Astrocyte (in vitro differentiated cells and primary cell): ENCODE data around the gene TMEM33. TPM values are rescaled to one million over a fixed set of nuclear protein-coding genes. Genes with fewer than 3 reads are reported as not detected.
A peak's percentile ranks its signal among the peaks of the same experiment; 100 is the strongest.

Source experiments
- DNase-seq: peaks from one replicate; pipeline ENCODE4 v3.0.0-alpha.2; 2010; ENCODE audit warnings: low read depth
- FAIRE-seq: peaks from 2 replicates; lab custom pipeline; 2011; peaks lifted over from hg19 to GRCh38; lab: Jason Lieb, UNC
- H2AFZ ChIP-seq: 2 replicates; pipeline ENCODE4 v1.6.0; 2012; ENCODE audit warnings: low read depth, low read length, inconsistent platforms
- H3K27ac ChIP-seq: 2 replicates; pipeline ENCODE4 v1.5.1; 2011; ENCODE audit warnings: low read depth, low read length, inconsistent platforms
- H3K27me3 ChIP-seq: 2 replicates; pipeline ENCODE4 v1.6.0; 2011; ENCODE audit warnings: low read length, inconsistent platforms; ENCODE audit not compliant: insufficient read depth
- H3K36me3 ChIP-seq: 2 replicates; pipeline ENCODE4 v1.5.1; 2011; ENCODE audit warnings: low read length, inconsistent platforms; ENCODE audit not compliant: insufficient read depth
- H3K4me1 ChIP-seq: 2 replicates; pipeline ENCODE4 v1.5.1; 2011; ENCODE audit warnings: low read length, inconsistent platforms; ENCODE audit not compliant: insufficient read depth
- H3K4me2 ChIP-seq: 2 replicates; pipeline ENCODE4 v1.6.0; 2012; ENCODE audit warnings: low read length, inconsistent platforms
- H3K4me3 ChIP-seq: 2 replicates; pipeline ENCODE4 v1.5.1; 2011; ENCODE audit warnings: low read depth, mild to moderate bottlenecking, low read length, inconsistent platforms; ENCODE audit not compliant: insufficient read depth
- H3K79me2 ChIP-seq: 2 replicates; pipeline ENCODE4 v1.6.0; 2012; ENCODE audit warnings: mild to moderate bottlenecking, low read length, inconsistent platforms; ENCODE audit not compliant: insufficient read depth
- H3K9ac ChIP-seq: 2 replicates; pipeline ENCODE4 v1.6.0; 2012; ENCODE audit warnings: mild to moderate bottlenecking, low read length, inconsistent platforms
- H3K9me3 ChIP-seq: 2 replicates; pipeline ENCODE4 v1.5.1; 2012; ENCODE audit warnings: low read depth, mild to moderate bottlenecking, low read length, inconsistent platforms; ENCODE audit not compliant: insufficient read depth
- H4K20me1 ChIP-seq: 2 replicates; pipeline ENCODE4 v1.6.0; 2012; ENCODE audit warnings: low read length, inconsistent platforms; ENCODE audit not compliant: insufficient read depth
- H3K27ac Mint-ChIP-seq: one replicate; pipeline ENCODE4 v1.8.0; 2021; ENCODE audit warnings: mild to moderate bottlenecking, mixed read lengths; ENCODE audit not compliant: unreplicated experiment
- H3K27me3 Mint-ChIP-seq: one replicate; pipeline ENCODE4 v1.8.0; 2021; ENCODE audit warnings: low read depth, mixed read lengths; ENCODE audit not compliant: unreplicated experiment
- H3K36me3 Mint-ChIP-seq: one replicate; pipeline ENCODE4 v1.8.0; 2021; ENCODE audit warnings: low read depth, mixed read lengths; ENCODE audit not compliant: unreplicated experiment
- H3K4me1 Mint-ChIP-seq: one replicate; pipeline ENCODE4 v1.8.0; 2021; ENCODE audit warnings: low read depth, mixed read lengths; ENCODE audit not compliant: unreplicated experiment
- H3K4me3 Mint-ChIP-seq: one replicate; pipeline ENCODE4 v1.8.0; 2021; ENCODE audit warnings: mild to moderate bottlenecking, moderate library complexity, mixed read lengths; ENCODE audit not compliant: unreplicated experiment
- H3K9me3 Mint-ChIP-seq: one replicate; pipeline ENCODE4 v1.8.0; 2021; ENCODE audit warnings: mild to moderate bottlenecking, mixed read lengths; ENCODE audit not compliant: unreplicated experiment
- CTCF ChIP-seq: IDR thresholded peaks from 2 replicates; pipeline ENCODE4 v1.5.1; 2011; ENCODE audit warnings: low read depth, mild to moderate bottlenecking, inconsistent platforms, low read length, moderate library complexity; ENCODE audit not compliant: insufficient read depth
- EZH2 ChIP-seq: IDR thresholded peaks from 2 replicates; pipeline ENCODE4 v1.6.1; 2012; ENCODE audit warnings: mild to moderate bottlenecking, low read length, inconsistent platforms; ENCODE audit not compliant: insufficient read depth
- total RNA-seq: library from RNA; stranded (reverse); gene quantifications from 2 replicates; pipeline ENCODE4 v1.2.1, GENCODE V29; 2021

TMEM33 gene
- total RNA-seq, 1 donor from 2014 or later = 84.0 TPM

DNA sequence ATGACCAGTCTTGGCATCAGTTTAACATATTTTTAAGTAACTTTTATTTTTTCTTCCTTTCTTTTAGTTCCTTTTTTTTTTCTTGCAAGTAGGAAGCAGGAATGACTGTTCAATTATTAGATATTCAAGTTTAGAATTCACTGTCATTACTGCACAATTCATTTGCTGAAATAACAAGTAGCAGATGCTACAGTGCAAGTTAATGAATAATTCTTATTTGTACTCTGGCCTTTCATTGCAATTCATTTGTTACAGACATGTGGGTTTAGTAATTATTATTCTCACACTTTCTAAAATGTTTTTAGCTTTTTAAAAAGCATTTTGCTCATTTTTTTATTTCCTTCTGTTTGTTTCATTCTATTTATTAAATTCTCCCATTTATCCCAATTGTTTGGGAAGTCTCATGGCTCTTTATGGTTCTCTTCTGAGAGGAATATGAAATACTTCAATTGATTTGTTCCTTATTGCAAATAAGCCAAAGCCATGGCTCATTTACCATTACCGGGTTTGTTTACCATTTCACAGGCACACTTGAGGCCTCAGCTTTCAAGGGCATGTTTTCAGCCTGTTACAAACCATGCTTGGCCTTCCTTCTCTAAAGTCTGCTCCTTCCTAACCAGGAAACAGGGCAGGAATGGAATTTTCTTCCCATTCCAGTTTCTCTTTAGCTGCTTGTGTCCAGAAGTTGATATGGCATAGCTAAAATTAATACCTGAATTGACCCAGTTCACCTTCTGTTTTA, 41.7 kb downstream of the TMEM33 start:
- H2AFZ ChIP-seq = no peak overlapping the region
- no peak overlapping the region for H3K27ac ChIP-seq
- Mint-ChIP-seq H3K27me3 (no peaks in the 10 kb centered on the region), H3K27ac (peak overlapping the region; percentile 60), H3K4me3 (no peak overlapping the region), H3K9me3 (no peaks in the 10 kb centered on the region), H3K4me1 (peaks cover 10% of the 10 kb centered on the region), H3K36me3 (peaks cover 2% of the 10 kb centered on the region)
- no peak for TF ChIP-seq EZH2
- no peak for TF ChIP-seq CTCF
- no peak for FAIRE-seq
- H4K20me1 ChIP-seq = no peaks in the 10 kb centered on the region
- H3K27me3 ChIP-seq = no peaks in the 10 kb centered on the region
- H3K9me3 ChIP-seq = no peaks in the 10 kb centered on the region
- H3K9ac ChIP-seq = no peak overlapping the region
- no peaks in the 10 kb centered on the region for H3K4me1 ChIP-seq
- no peak for DNase-seq
- H3K79me2 ChIP-seq = no peaks in the 10 kb centered on the region
- H3K36me3 ChIP-seq = no peaks in the 10 kb centered on the region
- no peak overlapping the region for H3K4me3 ChIP-seq
- H3K4me2 ChIP-seq = no peak overlapping the region

DNA sequence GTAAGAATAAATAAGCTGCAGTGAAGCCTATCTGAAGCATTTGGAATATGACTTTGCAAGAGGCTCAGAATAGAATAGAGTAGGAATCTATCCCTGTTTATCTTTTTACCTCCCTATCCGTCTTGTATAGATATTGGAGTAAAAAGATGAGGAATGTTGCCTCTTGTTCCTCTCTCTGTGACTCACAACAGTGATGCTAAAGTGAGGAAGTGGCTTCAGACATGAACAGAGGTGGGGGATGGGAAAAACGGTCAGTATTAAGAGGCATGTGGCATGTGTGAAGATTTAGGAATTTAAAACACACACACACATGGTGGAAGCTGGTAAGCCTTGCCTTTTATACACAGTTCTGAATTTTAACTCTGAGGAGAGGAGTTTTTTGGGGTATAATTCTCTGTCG, 42.5 kb downstream of the TMEM33 start:
- Mint-ChIP-seq H3K4me3 (no peak overlapping the region), H3K36me3 (peaks cover 2% of the 10 kb centered on the region), H3K9me3 (no peaks in the 10 kb centered on the region), H3K27me3 (no peaks in the 10 kb centered on the region), H3K4me1 (peaks cover 10% of the 10 kb centered on the region), H3K27ac (peak overlapping the region; percentile 89)
- H3K79me2 ChIP-seq = no peaks in the 10 kb centered on the region
- H3K9ac ChIP-seq = no peak overlapping the region
- FAIRE-seq (no peak), DNase-seq (peak; percentile 18)
- no peaks in the 10 kb centered on the region for H3K27me3 ChIP-seq
- H2AFZ ChIP-seq = peak overlapping the region; percentile 21
- H3K9me3 ChIP-seq = no peaks in the 10 kb centered on the region
- H3K4me1 ChIP-seq = no peaks in the 10 kb centered on the region
- no peaks in the 10 kb centered on the region for H4K20me1 ChIP-seq
- peak overlapping the region; percentile 2 for H3K4me2 ChIP-seq
- H3K36me3 ChIP-seq = no peaks in the 10 kb centered on the region
- no peak overlapping the region for H3K4me3 ChIP-seq
- H3K27ac ChIP-seq = no peak overlapping the region
- TF ChIP-seq EZH2 = no peak
- no peak for TF ChIP-seq CTCF

DNA sequence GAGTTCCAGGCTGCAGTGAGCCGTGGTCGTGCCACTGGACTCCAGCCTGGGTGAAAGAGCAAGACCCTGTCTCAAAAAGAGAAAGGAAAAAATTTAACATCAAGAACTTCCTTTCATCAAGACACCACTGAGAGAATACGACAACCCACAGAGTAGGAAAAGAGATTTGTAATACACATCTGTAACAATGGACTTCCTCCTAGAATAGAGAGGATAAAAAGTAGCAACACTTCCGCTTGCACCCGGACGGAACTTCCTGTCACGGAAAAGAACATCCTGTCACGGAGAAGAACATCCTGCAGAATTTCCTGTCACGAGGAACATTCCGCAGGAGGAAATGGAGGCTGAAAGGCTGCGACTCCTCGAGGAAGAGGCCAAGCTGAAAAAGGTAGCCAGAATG, 46.2 kb downstream of the TMEM33 start, which contains the start of gene DCAF4L1:
DCAF4L1 (plus strand) TSS at position 301 of the 400 bp plus-strand sequence; CDS start at position 338, 37 bp downstream.
- no peak for TF ChIP-seq EZH2
- TF ChIP-seq CTCF = no peak
- H3K36me3 Mint-ChIP-seq = peaks cover 2% of the 10 kb centered on the region
- no peak within 1 kb of the TSS for H3K9ac ChIP-seq
- H3K27ac ChIP-seq = no peak within 1 kb of the TSS
- H3K79me2 ChIP-seq = no peaks in the 10 kb centered on the region
- H3K4me2 ChIP-seq = no peak within 1 kb of the TSS
- H3K4me1 Mint-ChIP-seq = peaks cover 10% of the 10 kb centered on the region
- no peaks in the 10 kb centered on the region for H3K9me3 Mint-ChIP-seq
- no peaks in the 10 kb centered on the region for H3K9me3 ChIP-seq
- H3K27me3 Mint-ChIP-seq = no peaks in the 10 kb centered on the region
- H3K4me1 ChIP-seq = no peaks in the 10 kb centered on the region
- no peak within 1 kb of the TSS for H3K4me3 ChIP-seq
- no peak within 1 kb of the TSS for H3K4me3 Mint-ChIP-seq
- no peak for DNase-seq
- H3K27ac Mint-ChIP-seq = no peak within 1 kb of the TSS
- H3K36me3 ChIP-seq = no peaks in the 10 kb centered on the region
- H3K27me3 ChIP-seq = no peaks in the 10 kb centered on the region
- no peak for FAIRE-seq
- H2AFZ ChIP-seq = no peak within 1 kb of the TSS
- no peaks in the 10 kb centered on the region for H4K20me1 ChIP-seq
